A673 (cell line): ENCODE results near the gene CRABP1.

ENCODE experiments used
- EZH2 ChIP-seq: fragments of 200-600 bp; sonication (generic); IDR thresholded peaks from 2 replicates; pipeline ENCODE4 v1.6.1; 2017; ENCODE audit warnings: borderline replicate concordance, low read depth, mild to moderate bottlenecking, mixed read lengths, antibody characterized with exemption, low read length; ENCODE audit not compliant: poor library complexity, severe bottlenecking
- TF ChIP-seq, protein P1 (sequence below): fragments of 300-800, 200-600 bp; sonication (generic); conservative IDR thresholded peaks from 2 replicates; pipeline ENCODE4 v1.5.1; 2017; ENCODE audit warnings: low read depth, mild to moderate bottlenecking, antibody characterized with exemption, low read length, moderate library complexity, mixed read lengths

GRCh38 chr15:78370013-78370412 is 29.9 kb downstream of the CRABP1 start:
- TF ChIP-seq, protein P1, sequence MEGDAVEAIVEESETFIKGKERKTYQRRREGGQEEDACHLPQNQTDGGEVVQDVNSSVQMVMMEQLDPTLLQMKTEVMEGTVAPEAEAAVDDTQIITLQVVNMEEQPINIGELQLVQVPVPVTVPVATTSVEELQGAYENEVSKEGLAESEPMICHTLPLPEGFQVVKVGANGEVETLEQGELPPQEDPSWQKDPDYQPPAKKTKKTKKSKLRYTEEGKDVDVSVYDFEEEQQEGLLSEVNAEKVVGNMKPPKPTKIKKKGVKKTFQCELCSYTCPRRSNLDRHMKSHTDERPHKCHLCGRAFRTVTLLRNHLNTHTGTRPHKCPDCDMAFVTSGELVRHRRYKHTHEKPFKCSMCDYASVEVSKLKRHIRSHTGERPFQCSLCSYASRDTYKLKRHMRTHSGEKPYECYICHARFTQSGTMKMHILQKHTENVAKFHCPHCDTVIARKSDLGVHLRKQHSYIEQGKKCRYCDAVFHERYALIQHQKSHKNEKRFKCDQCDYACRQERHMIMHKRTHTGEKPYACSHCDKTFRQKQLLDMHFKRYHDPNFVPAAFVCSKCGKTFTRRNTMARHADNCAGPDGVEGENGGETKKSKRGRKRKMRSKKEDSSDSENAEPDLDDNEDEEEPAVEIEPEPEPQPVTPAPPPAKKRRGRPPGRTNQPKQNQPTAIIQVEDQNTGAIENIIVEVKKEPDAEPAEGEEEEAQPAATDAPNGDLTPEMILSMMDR: no peak
- no peak for TF ChIP-seq EZH2
